H1 (cell line): ENCODE results near the gene GRM7. TPM values are rescaled to one million over a fixed set of nuclear protein-coding genes. Genes with fewer than 3 reads are reported as not detected.

Source experiments
- KDM4A ChIP-seq: IDR thresholded peaks from one replicate; pipeline ENCODE4 v1.7.1; 2012; ENCODE audit warnings: low read depth, mild to moderate bottlenecking, moderate library complexity, low read length, inconsistent platforms; ENCODE audit not compliant: severe bottlenecking
- polyA plus RNA-seq, 7 experiments: library from polyadenylated mRNA; depleted of rRNA in 3 of 7; stranded (reverse) in 5 of 7; unstranded in 2 of 7; fragments of >200 nt in 5 of 7; fragments of 200-250 nt in 2 of 7; gene quantifications; 1 replicate in 5 of 7; 2 replicates in 1 of 7; 4 replicates in 1 of 7; pipeline versions ENCODE4 v1.2.1 to v1.2.3, GENCODE V29; 2011 to 2013; ENCODE audit warnings: missing spikeins in 2 of 7, mixed read lengths in 2 of 7
- total RNA-seq: library from RNA; stranded (reverse); fragmentation: NEBNext Ultra II Directional; extraction: Animal tissue kit (Norgen Biotek cat#: 25700); gene quantifications from 2 replicates; pipeline ENCODE4 v1.2.1, GENCODE V29; 2021

GRM7 gene
- total and polyA plus RNA-seq, 2 of the 8 experiments (the other 6 are each of a cell fraction or from before 2014, with no cell fraction given) = 0.17 to 0.24 TPM

- TF ChIP-seq KDM4A = no peak
Observed at GRCh38 chr3:7382293-7383010, 521.5 kb downstream of the GRM7 start (continued).
